ENCODE results near the gene GDI1.
A peak's percentile ranks its signal among the peaks of the same experiment; 100 is the strongest.

The GDI1 gene

DNA sequence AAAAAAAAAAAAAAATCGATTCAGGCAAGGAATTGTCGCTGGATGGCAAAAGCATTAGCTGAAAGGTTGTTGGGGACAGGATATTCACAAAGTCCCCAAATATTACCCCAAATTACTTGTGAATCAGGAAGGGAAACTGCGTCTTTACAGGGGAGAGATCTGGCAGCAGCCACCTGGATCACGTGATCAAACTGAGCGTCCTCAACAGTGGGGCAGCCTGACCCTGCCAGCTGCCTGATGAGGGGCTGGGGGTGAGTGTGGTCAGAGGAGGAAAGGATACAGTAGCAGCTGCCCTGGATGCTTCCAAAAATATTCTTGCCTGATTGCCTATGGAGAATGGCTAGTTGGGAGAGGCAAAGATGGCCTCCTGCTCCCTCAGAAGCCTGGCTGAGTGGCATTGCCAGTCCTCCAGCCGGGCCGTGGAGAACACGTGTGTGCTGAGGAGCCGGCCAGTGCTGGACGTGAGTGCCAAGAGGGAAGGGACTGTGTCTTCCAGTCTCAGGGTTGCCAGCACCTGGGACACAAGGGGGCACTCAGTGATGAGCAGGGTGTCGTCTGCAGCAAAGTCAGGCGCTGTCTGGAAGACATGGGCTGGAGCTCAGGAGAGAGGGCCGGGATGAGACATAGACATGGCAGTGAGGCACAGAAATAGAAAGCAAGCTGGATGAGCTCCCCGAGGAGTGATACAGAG is 45.1 kb downstream of the GDI1 start:
- DNase-seq (ENCODE audit: low read depth), result no peak

- DNase-seq (ENCODE audit: low read depth), result no peak
Measured at GRCh38 chrX:154482786-154483185, 45.8 kb downstream of the GDI1 start.

GRCh38 chrX:154483325-154483724 is 46.4 kb downstream of the GDI1 start:
- no peak for DNase-seq (ENCODE audit: low read depth)

GRCh38 chrX:154484255-154485149 is 47.5 kb downstream of the GDI1 start:
- DNase-seq (ENCODE audit: low read depth), result no peak

GRCh38 chrX:154485150-154486051 is 48.4 kb downstream of the GDI1 start:
- no peak for DNase-seq (ENCODE audit: low read depth)

DNA sequence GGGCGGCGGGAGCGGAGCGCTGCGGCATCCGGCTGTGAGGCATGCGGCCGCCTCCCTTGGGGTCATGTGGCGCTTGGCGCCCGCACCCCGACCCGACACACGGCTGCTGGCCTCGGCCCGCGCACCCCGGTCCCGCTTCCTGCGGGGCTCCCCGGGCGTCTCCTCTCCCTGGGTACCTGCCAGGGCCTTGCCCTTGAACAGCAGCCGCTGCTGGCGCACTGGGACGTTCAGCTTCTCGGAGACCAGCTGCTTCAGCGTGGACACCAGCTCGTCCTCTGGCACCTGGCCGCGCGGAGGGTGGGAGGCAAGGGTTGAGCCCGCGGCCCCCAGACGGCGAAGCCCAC is 49.1 kb downstream of the GDI1 start:
- DNase-seq (ENCODE audit: low read depth), result no peak

DNA sequence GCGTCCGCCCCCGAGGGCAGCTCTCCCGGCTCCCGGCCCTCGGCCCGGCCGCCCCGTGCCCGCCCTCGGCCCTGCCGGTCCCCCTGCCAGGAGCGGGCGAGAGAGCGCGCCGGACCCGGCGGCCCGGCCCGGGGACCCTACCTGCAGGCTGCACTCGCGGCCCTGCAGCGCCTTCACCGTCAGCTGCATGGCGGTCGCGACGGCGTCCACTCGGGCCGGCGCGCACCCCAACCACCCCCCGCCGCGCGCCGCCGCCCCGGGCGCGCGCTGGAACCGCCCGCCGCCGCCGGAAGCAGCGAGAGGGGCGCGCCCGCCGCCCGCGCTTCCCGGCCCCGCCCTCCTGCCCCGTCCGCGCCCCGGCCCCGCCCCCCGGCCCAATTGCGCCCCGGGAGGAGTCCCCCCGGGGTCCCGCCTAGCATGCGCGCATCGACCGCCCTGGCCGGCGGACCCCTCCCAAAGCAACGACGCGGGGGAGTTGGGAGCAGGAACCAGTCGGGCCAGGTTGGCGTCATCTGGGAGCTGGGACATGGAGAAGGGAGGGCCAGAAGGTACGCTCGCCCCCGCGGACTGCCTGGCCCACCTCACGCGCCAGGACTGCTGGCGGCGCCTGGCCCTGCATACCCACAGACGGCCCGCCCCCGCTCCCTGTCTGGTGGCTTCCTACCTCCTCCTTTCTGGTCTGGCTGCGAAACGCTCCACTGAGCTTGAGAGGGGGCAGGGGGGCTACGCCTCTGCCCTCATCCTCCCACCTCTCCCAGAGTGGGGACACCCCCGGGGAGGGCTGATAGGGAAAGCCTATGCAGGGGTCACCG is 49.6 kb downstream of the GDI1 start, which contains the start of gene UBL4A:
UBL4A (minus strand) TSS at position 220 of the 812 bp plus-strand sequence; CDS start at position 189, 31 bp downstream.
- no peak for DNase-seq (ENCODE audit: low read depth)

DNA sequence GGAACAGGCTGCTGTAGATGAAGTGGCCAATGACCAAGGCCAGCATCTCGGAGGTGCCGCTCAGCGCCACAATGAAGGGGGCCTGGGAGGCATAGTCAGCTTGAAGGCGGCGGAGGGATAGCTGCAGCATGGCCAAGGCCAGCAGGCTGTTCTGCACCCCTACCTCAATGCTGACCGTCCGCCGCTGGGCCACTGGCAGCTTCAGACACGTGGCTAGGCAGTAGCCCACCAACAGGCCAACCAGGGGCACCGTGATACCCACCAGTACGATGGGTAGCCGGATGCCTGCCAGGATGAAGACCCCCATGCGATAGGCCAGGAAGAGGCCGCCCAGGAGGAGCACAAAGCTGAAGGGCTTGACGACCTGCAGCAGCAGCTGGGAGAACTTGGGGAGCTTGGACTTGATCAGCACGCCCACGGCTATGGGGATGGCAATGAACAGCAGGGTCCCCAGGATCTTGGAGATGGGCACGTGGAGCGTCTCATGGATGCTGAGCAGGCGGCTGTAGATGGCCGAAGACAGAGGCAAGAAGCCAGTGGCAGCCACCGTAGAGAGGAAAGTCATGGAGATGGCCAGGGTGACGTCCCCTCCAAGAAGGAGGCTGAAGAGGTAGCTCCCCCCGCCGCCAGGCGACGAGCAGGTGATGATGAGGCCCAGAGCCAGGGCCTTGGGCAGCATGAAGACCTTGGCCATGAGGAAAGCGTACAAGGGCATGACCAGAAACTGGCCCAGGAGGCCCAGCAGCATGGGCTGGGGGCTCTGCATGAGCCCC is 50.8 kb downstream of the GDI1 start:
- no peak for DNase-seq (ENCODE audit: low read depth)

DNA sequence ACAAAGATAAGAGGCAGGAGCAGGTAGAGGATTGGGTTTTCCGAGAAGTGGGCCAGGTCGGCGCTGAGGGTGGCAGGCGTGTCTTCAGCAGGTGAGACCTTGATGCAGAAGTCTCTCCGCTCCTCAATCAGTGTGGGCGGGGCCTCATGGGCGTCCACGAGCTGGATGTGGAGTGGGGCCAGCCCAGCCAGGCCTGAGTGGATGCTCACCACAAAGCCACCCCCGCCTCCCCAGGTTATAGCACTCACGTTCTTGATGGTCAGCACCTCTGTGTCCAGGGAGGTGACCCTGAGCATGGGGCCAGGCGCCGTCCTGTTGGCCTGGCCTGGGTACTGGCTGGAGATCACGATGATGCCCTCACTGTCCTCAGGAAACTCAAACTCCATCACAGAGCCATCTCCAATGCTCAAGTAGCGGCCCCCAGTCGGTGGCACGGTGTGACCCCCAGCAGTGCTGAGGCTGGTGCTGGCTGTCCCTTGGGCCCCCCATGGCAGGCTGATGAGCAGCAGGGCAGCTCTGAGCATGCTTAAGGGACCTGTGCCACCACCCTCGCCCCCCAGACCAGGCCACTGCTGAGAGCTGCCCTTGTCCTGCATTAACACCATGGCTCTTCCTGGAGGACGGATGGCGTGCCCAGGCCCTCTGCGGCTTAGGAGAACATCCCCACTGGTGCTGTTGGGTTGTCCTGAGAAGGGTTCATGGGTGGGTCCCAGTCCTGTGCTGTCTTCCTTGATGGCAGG is 51.6 kb downstream of the GDI1 start:
- DNase-seq (ENCODE audit: low read depth), result no peak

- DNase-seq (ENCODE audit: low read depth), result no peak
Measured at GRCh38 chrX:154489182-154489581, 52.2 kb downstream of the GDI1 start.

DNA sequence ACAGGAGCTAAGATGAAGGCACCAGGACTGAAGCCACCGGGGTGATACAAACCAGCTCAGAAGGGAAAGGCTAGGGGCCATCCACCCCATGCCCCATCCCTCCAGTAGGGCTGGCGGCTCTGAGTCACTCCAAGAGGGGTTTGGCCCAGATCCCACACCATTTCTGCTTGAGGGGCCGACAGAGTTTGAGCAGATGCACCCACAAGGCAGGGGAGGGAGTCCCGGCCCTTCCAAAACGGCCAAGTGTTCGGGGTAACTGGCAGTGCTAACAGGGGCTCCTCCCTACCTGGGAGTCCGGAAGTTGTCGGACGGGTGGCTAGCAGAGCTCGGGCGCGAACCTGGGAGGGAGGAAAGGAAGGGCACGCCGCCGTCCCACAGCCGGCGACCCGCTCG is 53.1 kb downstream of the GDI1 start:
- no peak for DNase-seq (ENCODE audit: low read depth)

- DNase-seq (ENCODE audit: low read depth), result peak; percentile 55
Measured at GRCh38 chrX:154490414-154491083, 53.6 kb downstream of the GDI1 start, which contains the start of gene SLC10A3. TSS of gene SLC10A3 (minus strand) at chrX:154490629. CDS start at chrX:154488940, 1,689 bp downstream.
